Left lung (tissue), 10 donors: ENCODE data around the gene SIDT1. TPM values are rescaled to one million over a fixed set of nuclear protein-coding genes. Genes with fewer than 3 reads are reported as not detected.

ENCODE experiments used
- ATAC-seq: fragments of 200-7000 bp; cut with Tn5 transposase; one replicate; pipeline ENCODE4 v1.9.1; 2020; ENCODE audit warnings: moderate library complexity
- DNase-seq, 4 donors: peaks; one replicate each; pipeline ENCODE4 v3.0.0-alpha.2; 2013 to 2020
- H3K27ac ChIP-seq, 2 donors: fragments of 200-600 bp; sonication (generic) in 1 of 2; one replicate each; pipeline versions ENCODE4 v1.5.0 to v1.8.0; 2020 to 2021
- H3K27me3 ChIP-seq, 2 donors: fragments of 200-600 bp; sonication (generic) in 1 of 2; one replicate each; pipeline versions ENCODE4 v1.5.0 to v1.8.0; 2020 to 2021
- H3K36me3 ChIP-seq, 2 donors: fragments of 200-600 bp; sonication (generic) in 1 of 2; one replicate each; pipeline versions ENCODE4 v1.5.0 to v1.8.0; 2020 to 2021
- H3K4me1 ChIP-seq, 2 donors: fragments of 200-600 bp; one replicate each; pipeline ENCODE4 v1.8.0; 2021
- H3K4me3 ChIP-seq, 2 donors: fragments of 200-600 bp; sonication (generic) in 1 of 2; one replicate each; pipeline versions ENCODE4 v1.5.0 to v1.8.0; 2020 to 2021; ENCODE audit warnings: mild to moderate bottlenecking in 1 of 2
- H3K9me3 ChIP-seq, 2 donors: fragments of 200-600 bp; sonication (generic) in 1 of 2; one replicate each; pipeline versions ENCODE4 v1.5.0 to v1.8.0; 2020 to 2021
- intact Hi-C, 2 donors: fragments of 100-400 bp; cut with DNase I; formaldehyde crosslinking; loops; one replicate each; pipeline versions ENCODE4 v1.11.2 to v1.14.2; 2022
- polyA plus RNA-seq, 6 donors: library from polyadenylated mRNA; unstranded; fragments of 120-200 nt; gene quantifications; one replicate each; pipeline ENCODE4 v1.2.1, GENCODE V29; 2013; ENCODE audit not compliant: insufficient read length in 6 of 6
- total RNA-seq, 2 donors: library from RNA; stranded (reverse); fragmentation: NEBNext Ultra II Directional; extraction: Animal tissue kit (Norgen Biotek cat#: 25700); gene quantifications; one replicate each; pipeline ENCODE4 v1.2.1, GENCODE V29; 2021
- TF ChIP-seq, protein P1 (sequence below), 2 donors: fragments of 200-600 bp; sonication (generic) in 1 of 2; IDR thresholded peaks; one replicate each; pipeline versions ENCODE4 v1.5.0 to v1.8.0; 2021; ENCODE audit warnings: antibody characterized with exemption in 2 of 2
- donor health status: DM: no; HTN: yes; CAD: no.
- donor health status: DM: no; HTN: no; CAD: no.

Gene SIDT1
- total and polyA plus RNA-seq, 8 donors: 1.8 to 4.7 (median 2.7) TPM

GRCh38 chr3:113498221-113499005 lies 33.9 kb upstream of the SIDT1 start:
- intact Hi-C loops: loop anchor here in 1 of 2 donors (10.0 kb wide), 2 partner anchors 76 to 116 kb away; no protein-coding TSS in a partner anchor
- H3K36me3 ChIP-seq: peaks cover 0 to 21% of the 10 kb centered on the region in 2 donors

DNA sequence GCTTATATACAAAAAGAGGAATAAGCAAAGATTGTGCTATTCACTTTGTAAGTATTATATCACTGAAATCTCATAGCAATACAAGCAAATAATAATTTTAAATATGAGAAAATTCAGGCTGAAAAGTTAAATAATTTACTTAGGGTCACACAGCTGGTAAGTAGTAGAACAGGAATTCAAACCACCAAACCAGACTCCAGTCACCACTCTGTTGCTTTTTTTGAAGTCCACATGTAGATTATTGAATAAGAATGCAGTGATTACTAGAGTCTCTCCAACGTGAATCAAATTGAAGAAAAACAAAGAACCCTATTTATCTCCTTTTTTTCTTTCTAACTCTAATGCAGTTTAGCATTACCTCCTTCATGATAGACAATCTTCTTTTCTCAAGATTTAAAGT lies 33.3 kb upstream of the SIDT1 start:
- TF ChIP-seq, protein P1, sequence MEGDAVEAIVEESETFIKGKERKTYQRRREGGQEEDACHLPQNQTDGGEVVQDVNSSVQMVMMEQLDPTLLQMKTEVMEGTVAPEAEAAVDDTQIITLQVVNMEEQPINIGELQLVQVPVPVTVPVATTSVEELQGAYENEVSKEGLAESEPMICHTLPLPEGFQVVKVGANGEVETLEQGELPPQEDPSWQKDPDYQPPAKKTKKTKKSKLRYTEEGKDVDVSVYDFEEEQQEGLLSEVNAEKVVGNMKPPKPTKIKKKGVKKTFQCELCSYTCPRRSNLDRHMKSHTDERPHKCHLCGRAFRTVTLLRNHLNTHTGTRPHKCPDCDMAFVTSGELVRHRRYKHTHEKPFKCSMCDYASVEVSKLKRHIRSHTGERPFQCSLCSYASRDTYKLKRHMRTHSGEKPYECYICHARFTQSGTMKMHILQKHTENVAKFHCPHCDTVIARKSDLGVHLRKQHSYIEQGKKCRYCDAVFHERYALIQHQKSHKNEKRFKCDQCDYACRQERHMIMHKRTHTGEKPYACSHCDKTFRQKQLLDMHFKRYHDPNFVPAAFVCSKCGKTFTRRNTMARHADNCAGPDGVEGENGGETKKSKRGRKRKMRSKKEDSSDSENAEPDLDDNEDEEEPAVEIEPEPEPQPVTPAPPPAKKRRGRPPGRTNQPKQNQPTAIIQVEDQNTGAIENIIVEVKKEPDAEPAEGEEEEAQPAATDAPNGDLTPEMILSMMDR (IDR thresholded peaks at IDR 0.05): no peak
- Histone ChIP-seq H3K27ac (no peak overlapping the region), H3K4me1 (no peaks in the 10 kb centered on the region), H3K36me3 (peaks cover 0 to 21% of the 10 kb centered on the region in 2 donors), H3K27me3 (no peaks in the 10 kb centered on the region), H3K4me3 (no peak overlapping the region), H3K9me3 (no peaks in the 10 kb centered on the region)
- intact Hi-C loops: loop anchor here in 1 of 2 donors (10.0 kb wide), 2 partner anchors 76 to 116 kb away; no protein-coding TSS in a partner anchor
- ATAC-seq (no peak), DNase-seq (no peak)

More at GRCh38 chr3:113498221-113499005, 33.9 kb upstream of the SIDT1 start:
- TF ChIP-seq, protein P1 (IDR thresholded peaks at IDR 0.05): no peak
- DNase-seq (no peak), ATAC-seq (no peak)
- H3K4me3 ChIP-seq: no peak overlapping the region
- H3K4me1 ChIP-seq: no peaks in the 10 kb centered on the region
- no peak overlapping the region for H3K27ac ChIP-seq
- H3K27me3 ChIP-seq: no peaks in the 10 kb centered on the region
- H3K9me3 ChIP-seq: no peaks in the 10 kb centered on the region

GRCh38 chr3:113501597-113501996 lies 30.8 kb upstream of the SIDT1 start:
- Histone ChIP-seq H3K27me3 (no peaks in the 10 kb centered on the region), H3K4me3 (no peak overlapping the region), H3K9me3 (no peaks in the 10 kb centered on the region), H3K4me1 (no peaks in the 10 kb centered on the region), H3K27ac (no peak overlapping the region), H3K36me3 (peaks cover 0 to 24% of the 10 kb centered on the region in 2 donors)
- intact Hi-C loops: no loop called here
- no peak for DNase-seq
- TF ChIP-seq, protein P1 (IDR thresholded peaks at IDR 0.05): no peak
- ATAC-seq: no peak

GRCh38 chr3:113505867-113506266 lies 26.5 kb upstream of the SIDT1 start:
- H3K27ac ChIP-seq: no peak overlapping the region
- ATAC-seq: no peak
- H3K4me1 ChIP-seq: no peaks in the 10 kb centered on the region
- no peaks in the 10 kb centered on the region for H3K9me3 ChIP-seq
- no peaks in the 10 kb centered on the region for H3K27me3 ChIP-seq
- no peak overlapping the region for H3K4me3 ChIP-seq
- DNase-seq: no peak
- peaks cover 0 to 6% of the 10 kb centered on the region in 2 donors for H3K36me3 ChIP-seq
- intact Hi-C loops: no loop called here
- TF ChIP-seq, protein P1 (IDR thresholded peaks at IDR 0.05): no peak

DNA sequence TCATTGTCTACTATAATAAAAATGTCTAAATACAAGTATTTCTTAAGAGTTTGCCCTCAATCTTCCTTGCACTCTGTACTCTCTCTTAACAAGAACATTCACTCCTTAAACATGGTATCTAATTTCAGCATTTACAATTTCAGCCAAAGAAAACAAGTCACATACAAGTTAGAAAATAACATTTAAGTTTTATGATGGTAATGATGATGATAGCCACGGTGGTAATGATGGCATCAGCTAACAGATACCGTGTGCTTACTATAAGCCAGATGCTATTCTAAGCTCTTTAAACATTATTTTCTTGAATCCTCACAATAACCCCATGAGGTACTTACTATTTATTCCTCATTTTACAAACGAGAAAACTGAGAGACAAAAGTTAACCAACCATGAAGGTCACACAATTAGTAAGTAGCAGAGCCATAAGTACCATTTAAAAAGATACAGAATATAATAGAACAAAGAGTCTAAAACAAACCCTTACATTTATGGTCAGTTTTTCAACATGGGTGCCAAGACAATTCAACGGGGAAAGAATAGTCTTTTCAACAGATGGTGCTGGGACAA lies 24.8 kb upstream of the SIDT1 start:
- H3K4me3 ChIP-seq: no peak overlapping the region
- H3K27ac ChIP-seq: no peak overlapping the region
- intact Hi-C loops: no loop called here
- TF ChIP-seq, protein P1 (IDR thresholded peaks at IDR 0.05): no peak
- H3K36me3 ChIP-seq: peaks cover 0 to 6% of the 10 kb centered on the region in 2 donors
- no peaks in the 10 kb centered on the region for H3K27me3 ChIP-seq
- H3K4me1 ChIP-seq: no peaks in the 10 kb centered on the region
- H3K9me3 ChIP-seq: no peaks in the 10 kb centered on the region
- ATAC-seq: no peak
- DNase-seq: no peak
